IMR-90 (cell line): ENCODE data around the gene CPNE4. TPM values are rescaled to one million over a fixed set of nuclear protein-coding genes. Genes with fewer than 3 reads are reported as not detected.

Experiments used
- ATAC-seq: fragments of 200-7000 bp; cut with Tn5 transposase; 2 replicates; pipeline ENCODE4 v1.9.1; 2020; ENCODE audit warnings: low read depth, mild to moderate bottlenecking, moderate library complexity
- BruUV-seq: library from RNA; stranded (reverse); fragments of 400-500 nt; replicated peaks from 2 replicates; lab custom pipeline; 2021; lab: Mats Ljungman, UMichigan
- CTCF ChIA-PET: fragments of 300-600 bp; formaldehyde crosslinking; extraction: SDS; loops from one replicate; lab custom pipeline; 2021; ENCODE audit warnings: antibody characterized with exemption; lab: Yijun Ruan, JAX
- POLR2A ChIA-PET: fragments of 300-600 bp; sonication (Branson Sonifier 250); formaldehyde crosslinking; loops from one replicate; lab custom pipeline; 2022; ENCODE audit warnings: antibody characterized with exemption; ENCODE audit not compliant: unreplicated experiment; lab: Charles Lee
- DNase-seq: peaks from one replicate; pipeline ENCODE4 v3.0.0; 2013
- H2AFZ ChIP-seq: replicated peaks from 2 replicates; pipeline ENCODE3; 2013; ENCODE audit warnings: low read length, mild to moderate bottlenecking; ENCODE audit not compliant: poor library complexity
- H2AK5ac ChIP-seq: 2 replicates; pipeline ENCODE4 v1.6.1; 2013; ENCODE audit warnings: low read depth, low read length, inconsistent platforms
- H2AK9ac ChIP-seq: replicated peaks from 2 replicates; pipeline ENCODE3; 2013; ENCODE audit warnings: mild to moderate bottlenecking, low read depth, low read length, moderate library complexity; ENCODE audit not compliant: poor library complexity
- H2BK120ac ChIP-seq: 2 replicates; pipeline ENCODE4 v1.6.1; 2013; ENCODE audit warnings: low read depth, low read length, inconsistent platforms
- H2BK15ac ChIP-seq: 3 replicates; pipeline ENCODE4 v1.6.1; 2013; ENCODE audit warnings: low read depth, low read length, inconsistent platforms
- H2BK20ac ChIP-seq: 2 replicates; pipeline ENCODE4 v1.6.1; 2013; ENCODE audit warnings: low read depth, mild to moderate bottlenecking, inconsistent platforms, low read length, moderate library complexity
- H2BK5ac ChIP-seq: 2 replicates; pipeline ENCODE4 v1.6.1; 2013; ENCODE audit warnings: mild to moderate bottlenecking, low read depth, low read length, inconsistent platforms; ENCODE audit not compliant: poor library complexity, severe bottlenecking
- H3K14ac ChIP-seq: replicated peaks from 2 replicates; pipeline ENCODE4 v1.6.1; 2013; ENCODE audit warnings: low read depth, low read length, inconsistent platforms
- H3K18ac ChIP-seq: 2 replicates; pipeline ENCODE4 v1.6.1; 2013; ENCODE audit warnings: low read depth, low read length, control low read depth
- H3K23ac ChIP-seq: 2 replicates; pipeline ENCODE4 v1.6.1; 2013; ENCODE audit warnings: low read depth, low read length, inconsistent platforms
- H3K27ac ChIP-seq: 2 replicates; pipeline ENCODE4 v1.5.1; 2013; ENCODE audit warnings: mild to moderate bottlenecking, control low read depth, low read length; ENCODE audit not compliant: insufficient read depth
- H3K27me3 ChIP-seq: 2 replicates; pipeline ENCODE4 v1.6.1; 2013; ENCODE audit warnings: low read length; ENCODE audit not compliant: control insufficient read depth, insufficient read depth
- H3K36me3 ChIP-seq: 2 replicates; pipeline ENCODE4 v1.6.1; 2013; ENCODE audit warnings: low read length, mixed read lengths; ENCODE audit not compliant: control insufficient read depth, insufficient read depth
- H3K4ac ChIP-seq: 2 replicates; pipeline ENCODE4 v1.6.1; 2013; ENCODE audit warnings: low read depth, low read length, inconsistent platforms
- H3K4me1 ChIP-seq: 2 replicates; pipeline ENCODE4 v1.6.1; 2013; ENCODE audit warnings: low read length, mixed read lengths; ENCODE audit not compliant: control insufficient read depth, insufficient read depth
- H3K4me2 ChIP-seq: 2 replicates; pipeline ENCODE4 v1.6.1; 2013; ENCODE audit warnings: low read depth, mild to moderate bottlenecking, control low read depth, low read length, moderate library complexity
- H3K4me3 ChIP-seq: 2 replicates; pipeline ENCODE4 v1.5.1; 2013; ENCODE audit warnings: low read depth, mild to moderate bottlenecking, control low read depth, low read length, moderate library complexity; ENCODE audit not compliant: insufficient read depth
- H3K56ac ChIP-seq: 2 replicates; pipeline ENCODE4 v1.6.1; 2013; ENCODE audit warnings: low read length, inconsistent platforms; ENCODE audit not compliant: insufficient read depth; ENCODE audit errors: extremely low read depth
- H3K79me1 ChIP-seq, 2 experiments: 2 replicates each; pipeline ENCODE4 v1.6.1; 2013; ENCODE audit warnings: low read length in 2 of 2, inconsistent platforms in 1 of 2, low read depth in 1 of 2
- H3K9ac ChIP-seq: 2 replicates; pipeline ENCODE4 v1.6.1; 2013; ENCODE audit warnings: low read depth, low read length, control low read depth
- H3K9me1 ChIP-seq: 2 replicates; pipeline ENCODE4 v1.6.1; 2013; ENCODE audit warnings: low read length, inconsistent platforms; ENCODE audit not compliant: insufficient read depth
- H3K9me3 ChIP-seq: 2 replicates; pipeline ENCODE4 v1.6.1; 2013; ENCODE audit warnings: low read length; ENCODE audit not compliant: control insufficient read depth, insufficient read depth
- H4K20me1 ChIP-seq: 2 replicates; pipeline ENCODE4 v1.6.1; 2013; ENCODE audit warnings: low read length, inconsistent platforms; ENCODE audit not compliant: insufficient read depth
- H4K5ac ChIP-seq: 2 replicates; pipeline ENCODE4 v1.6.1; 2013; ENCODE audit warnings: mild to moderate bottlenecking, low read depth, low read length, control low read depth
- H4K8ac ChIP-seq, 2 experiments: 2 replicates each; pipeline ENCODE4 v1.6.1; 2013; ENCODE audit warnings: low read depth in 2 of 2, low read length in 2 of 2, control low read depth in 1 of 2, inconsistent platforms in 1 of 2
- H4K91ac ChIP-seq: 2 replicates; pipeline ENCODE4 v1.6.1; 2013; ENCODE audit warnings: low read depth, low read length, inconsistent platforms; ENCODE audit not compliant: insufficient read depth
- CEBPB ChIP-seq: IDR thresholded peaks from 2 replicates; pipeline ENCODE4 v1.6.1; 2012; ENCODE audit warnings: low read depth, low read length, improper control_type of control experiment
- CHD1 ChIP-seq: IDR thresholded peaks from 2 replicates; pipeline ENCODE4 v1.6.1; 2012; ENCODE audit warnings: low read depth, low read length, improper control_type of control experiment
- CTCF ChIP-seq: conservative IDR thresholded peaks from 2 replicates; pipeline ENCODE4 v1.5.1; 2012; ENCODE audit warnings: mild to moderate bottlenecking, low read depth, low read length, improper control_type of control experiment
- FOS ChIP-seq: fragments of 150-350 bp; IDR thresholded peaks from 2 replicates; pipeline ENCODE4 v1.6.1; 2016; ENCODE audit warnings: low read depth, low read length
- MAZ ChIP-seq: IDR thresholded peaks from 2 replicates; pipeline ENCODE4 v1.6.1; 2012; ENCODE audit warnings: low read depth, mild to moderate bottlenecking, low read length, improper control_type of control experiment, moderate library complexity, borderline replicate concordance
- NFE2L2 ChIP-seq: fragments of 150-350 bp; IDR thresholded peaks from 2 replicates; pipeline ENCODE4 v1.6.1; 2016; ENCODE audit warnings: low read depth, mild to moderate bottlenecking, low read length
- RAD21 ChIP-seq: IDR thresholded peaks from 2 replicates; pipeline ENCODE4 v1.6.1; 2012; ENCODE audit warnings: low read length, improper control_type of control experiment
- SMC3 ChIP-seq: fragments of 150-350 bp; IDR thresholded peaks from 2 replicates; pipeline ENCODE4 v1.6.1; 2016; ENCODE audit warnings: low read depth, mild to moderate bottlenecking, antibody characterized with exemption, low read length, moderate library complexity
- USF2 ChIP-seq: fragments of 150-350 bp; IDR thresholded peaks from 2 replicates; pipeline ENCODE4 v1.6.1; 2017; ENCODE audit warnings: mild to moderate bottlenecking, antibody characterized with exemption, low read length, low read depth
- WGBS, 2 experiments: methylation state at CpG; one replicate each; pipeline versions ENCODE4 v1.1.5 to v1.1.7; 2013; ENCODE audit warnings: missing lambda C conversion rate in 2 of 2; ENCODE audit not compliant: insufficient read length in 1 of 2; ENCODE audit errors: extremely low coverage in 2 of 2; 5-methylcytosine and 5-hydroxymethylcytosine counted together
- dilution Hi-C: fragments of 300-500 bp; cut with HindIII; formaldehyde crosslinking; loops from one replicate; pipeline ENCODE4 v1.14.3; 2018; ENCODE audit warnings: low sequenced_read_pairs; ENCODE audit not compliant: unreplicated experiment
- in situ Hi-C: fragments of 300-500 bp; cut with MboI; formaldehyde crosslinking; loops from 3 replicates; pipeline ENCODE4 v1.14.3; 2019; ENCODE audit warnings: low sequenced_read_pairs, inconsistent platforms, mixed read lengths
- intact Hi-C: fragments of 100-400 bp; cut with micrococcal nuclease; formaldehyde crosslinking; loops from 2 replicates; pipeline ENCODE4 v1.10.0; 2022
- polyA plus RNA-seq, 3 experiments: library from polyadenylated mRNA; depleted of rRNA; stranded (reverse); fragments of >200 nt; gene quantifications; 2 replicates each; pipeline ENCODE4 v1.2.3, GENCODE V29; 2012; ENCODE audit warnings: low replicate concordance in 1 of 3
- total RNA-seq: library from RNA; depleted of rRNA; stranded (reverse); fragments of >200 nt; gene quantifications from 2 replicates; pipeline ENCODE4 v1.2.3, GENCODE V29; 2012
- TF ChIP-seq, protein P1 (sequence below): fragments of 150-350 bp; IDR thresholded peaks from 2 replicates; pipeline ENCODE4 v1.6.1; 2016; ENCODE audit warnings: low read depth, mild to moderate bottlenecking, low read length, moderate library complexity, borderline replicate concordance

CPNE4 gene
- total and polyA plus RNA-seq, 2 of the 4 experiments (the other 2 are of a cell fraction), result not detected

DNA sequence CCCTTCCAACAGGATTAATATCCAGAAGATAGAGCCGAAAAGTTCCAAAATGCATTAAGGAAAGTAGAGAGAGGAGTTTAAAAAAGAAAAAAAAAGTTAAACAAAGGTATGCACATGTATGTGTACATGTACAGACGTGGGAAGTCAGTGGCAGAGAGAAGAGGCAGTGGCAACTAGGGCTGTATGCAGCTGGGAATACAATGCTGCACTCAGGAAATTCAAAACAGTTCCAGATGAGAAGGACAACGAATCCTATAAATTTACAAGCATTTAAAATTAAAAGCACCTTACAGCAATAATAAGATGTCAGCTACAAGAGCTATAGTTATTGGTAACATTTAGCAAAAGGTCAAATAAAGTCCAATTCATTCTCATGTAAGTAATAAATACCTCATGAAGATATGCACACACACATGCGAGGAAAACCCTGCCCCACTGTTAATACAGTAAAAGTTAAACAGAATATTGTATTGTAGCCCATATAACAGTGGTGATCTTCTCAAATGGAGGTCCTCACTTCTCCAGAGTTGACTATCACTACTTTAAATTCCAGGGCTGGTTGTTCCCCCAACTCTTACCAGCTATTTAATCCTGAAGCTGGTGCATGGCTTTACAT lies 550.2 kb downstream of the CPNE4 start:
- Histone ChIP-seq H2BK20ac (no peak overlapping the region), H3K9me3 (no peaks in the 10 kb centered on the region), H3K9me1 (no peaks in the 10 kb centered on the region), H2AK5ac (no peak overlapping the region), H2AK9ac (no peak overlapping the region), H3K4me1 (no peaks in the 10 kb centered on the region), H2AFZ (no peak overlapping the region), H4K20me1 (no peaks in the 10 kb centered on the region; the same call in 1 of the 2 replicates), H3K4me3 (no peak overlapping the region), H3K79me1 (peaks cover 3 to 12% of the 10 kb centered on the region in 2 experiments; a peak in 2 of 4 replicates), H3K4me2 (no peak overlapping the region), H3K36me3 (peaks cover 10% of the 10 kb centered on the region), H3K18ac (no peak overlapping the region), H3K4ac (no peak overlapping the region), H3K14ac (no peak overlapping the region), H4K8ac (no peak overlapping the region), H3K23ac (no peak overlapping the region), H3K56ac (no peak overlapping the region), H2BK120ac (no peak overlapping the region), H3K9ac (no peak overlapping the region), H3K27ac (no peak overlapping the region), H4K5ac (no peak overlapping the region), H3K27me3 (no peaks in the 10 kb centered on the region), H2BK5ac (no peak overlapping the region), H4K91ac (no peak overlapping the region), H2BK15ac (no peak overlapping the region)
- DNase-seq (no peak), ATAC-seq (no peak)
- dilution Hi-C loops, result no loop called here
- in situ Hi-C loops, result loop anchor here (25.0 kb wide), 2 partner anchors 447 to 747 kb away; partner anchors contain the start of genes ASTE1, NEK11 and PIK3R4
- BruUV-seq, result no TSS peak
- ChIA-PET POLR2A (interaction anchor here (0.6 kb wide), 1 partner anchor 721 kb away, joined by 3 read pairs; no protein-coding TSS in a partner anchor), CTCF (no interaction called here)
- no CpG with 5 or more reads among the region's 4 CpGs for WGBS, 2 experiments
- TF ChIP-seq, protein P1, sequence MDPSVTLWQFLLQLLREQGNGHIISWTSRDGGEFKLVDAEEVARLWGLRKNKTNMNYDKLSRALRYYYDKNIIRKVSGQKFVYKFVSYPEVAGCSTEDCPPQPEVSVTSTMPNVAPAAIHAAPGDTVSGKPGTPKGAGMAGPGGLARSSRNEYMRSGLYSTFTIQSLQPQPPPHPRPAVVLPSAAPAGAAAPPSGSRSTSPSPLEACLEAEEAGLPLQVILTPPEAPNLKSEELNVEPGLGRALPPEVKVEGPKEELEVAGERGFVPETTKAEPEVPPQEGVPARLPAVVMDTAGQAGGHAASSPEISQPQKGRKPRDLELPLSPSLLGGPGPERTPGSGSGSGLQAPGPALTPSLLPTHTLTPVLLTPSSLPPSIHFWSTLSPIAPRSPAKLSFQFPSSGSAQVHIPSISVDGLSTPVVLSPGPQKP, result no peak
- TF ChIP-seq RAD21 (no peak), CTCF (no peak), NFE2L2 (no peak), CEBPB (no peak), USF2 (no peak), FOS (no peak), SMC3 (no peak), CHD1 (no peak), MAZ (no peak)
- intact Hi-C loops, result no loop called here
